ENCODE data around the gene MS4A7. TPM values are rescaled to one million over a fixed set of nuclear protein-coding genes. Genes with fewer than 3 reads are reported as not detected.
A peak's percentile ranks its signal among the peaks of the same experiment; 100 is the strongest.

MS4A7 gene
- total and polyA plus RNA-seq, 10 donors, result 41.8 to 652 (median 252) TPM

DNA sequence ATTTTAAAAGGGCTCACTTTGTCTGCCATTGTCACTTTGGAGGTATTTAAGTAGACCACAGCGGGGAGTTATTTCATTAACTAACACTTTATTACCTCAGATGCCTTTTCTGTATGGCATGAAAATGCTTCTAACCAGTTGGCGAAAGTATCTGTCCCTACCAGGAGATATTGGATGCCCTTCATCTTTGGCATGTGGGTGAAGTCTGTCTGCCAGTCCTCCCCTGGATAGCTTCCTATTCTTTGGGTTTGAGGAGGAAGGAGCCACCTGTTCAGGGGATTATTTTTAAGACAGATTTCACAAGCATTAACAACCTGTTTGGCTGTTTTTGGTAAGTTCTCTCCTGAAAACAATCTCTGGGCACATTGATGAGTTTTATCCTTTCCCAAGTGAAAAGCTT lies 34.2 kb upstream of the MS4A7 start:
- H3K36me3 ChIP-seq, result no peaks in the 10 kb centered on the region
- peaks cover 0 to 17% (median 5%) of the 10 kb centered on the region in 6 donors for H3K4me1 ChIP-seq
- H3K4me3 ChIP-seq, result no peak overlapping the region
- intact Hi-C loops (cut with DNase I; ENCODE audit: low total_unique reads), result no loop called here
- no peaks in the 10 kb centered on the region for H3K9me3 ChIP-seq
- WGBS, 5 donors, result 89 to 99% (median 96%) methylated on average over 2 of the region's 2 CpGs
- peaks cover 0 to 6% (median 0%) of the 10 kb centered on the region in 7 donors for H3K27me3 ChIP-seq (replicated peaks in 1 of 7)
- TF ChIP-seq POLR2AphosphoS5 (IDR thresholded peaks at IDR 0.05) (no peak), POLR2A (IDR thresholded peaks at IDR 0.05) (no peak)
- TF ChIP-seq, protein P1, sequence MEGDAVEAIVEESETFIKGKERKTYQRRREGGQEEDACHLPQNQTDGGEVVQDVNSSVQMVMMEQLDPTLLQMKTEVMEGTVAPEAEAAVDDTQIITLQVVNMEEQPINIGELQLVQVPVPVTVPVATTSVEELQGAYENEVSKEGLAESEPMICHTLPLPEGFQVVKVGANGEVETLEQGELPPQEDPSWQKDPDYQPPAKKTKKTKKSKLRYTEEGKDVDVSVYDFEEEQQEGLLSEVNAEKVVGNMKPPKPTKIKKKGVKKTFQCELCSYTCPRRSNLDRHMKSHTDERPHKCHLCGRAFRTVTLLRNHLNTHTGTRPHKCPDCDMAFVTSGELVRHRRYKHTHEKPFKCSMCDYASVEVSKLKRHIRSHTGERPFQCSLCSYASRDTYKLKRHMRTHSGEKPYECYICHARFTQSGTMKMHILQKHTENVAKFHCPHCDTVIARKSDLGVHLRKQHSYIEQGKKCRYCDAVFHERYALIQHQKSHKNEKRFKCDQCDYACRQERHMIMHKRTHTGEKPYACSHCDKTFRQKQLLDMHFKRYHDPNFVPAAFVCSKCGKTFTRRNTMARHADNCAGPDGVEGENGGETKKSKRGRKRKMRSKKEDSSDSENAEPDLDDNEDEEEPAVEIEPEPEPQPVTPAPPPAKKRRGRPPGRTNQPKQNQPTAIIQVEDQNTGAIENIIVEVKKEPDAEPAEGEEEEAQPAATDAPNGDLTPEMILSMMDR (IDR thresholded peaks at IDR 0.05 in 8 of 11, conservative IDR thresholded peaks at IDR 0.05 in 3 of 11), result no peak
- H3K27ac ChIP-seq, result no peak overlapping the region
- DNase-seq, result no peak

DNA sequence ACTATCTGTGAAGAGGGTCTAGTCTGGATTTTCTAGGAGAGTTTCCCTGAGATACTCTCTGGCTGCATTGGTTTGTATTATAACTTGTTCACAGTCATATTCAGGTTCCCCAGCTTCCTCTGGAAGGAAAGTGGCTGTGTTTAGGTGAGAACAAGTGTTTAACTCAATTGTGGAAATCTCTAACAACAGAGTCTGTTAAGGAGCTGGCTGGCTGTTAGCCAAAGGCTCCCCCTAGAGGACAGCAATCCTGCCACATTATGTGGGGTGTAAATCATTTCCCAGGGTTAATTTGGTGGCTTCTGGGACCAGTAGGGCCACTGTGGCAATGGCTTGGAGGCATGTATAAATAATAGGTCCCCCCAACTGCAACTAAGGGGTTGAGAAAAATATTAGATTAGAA lies 32.8 kb upstream of the MS4A7 start:
- peak; percentile 71 for DNase-seq

DNA sequence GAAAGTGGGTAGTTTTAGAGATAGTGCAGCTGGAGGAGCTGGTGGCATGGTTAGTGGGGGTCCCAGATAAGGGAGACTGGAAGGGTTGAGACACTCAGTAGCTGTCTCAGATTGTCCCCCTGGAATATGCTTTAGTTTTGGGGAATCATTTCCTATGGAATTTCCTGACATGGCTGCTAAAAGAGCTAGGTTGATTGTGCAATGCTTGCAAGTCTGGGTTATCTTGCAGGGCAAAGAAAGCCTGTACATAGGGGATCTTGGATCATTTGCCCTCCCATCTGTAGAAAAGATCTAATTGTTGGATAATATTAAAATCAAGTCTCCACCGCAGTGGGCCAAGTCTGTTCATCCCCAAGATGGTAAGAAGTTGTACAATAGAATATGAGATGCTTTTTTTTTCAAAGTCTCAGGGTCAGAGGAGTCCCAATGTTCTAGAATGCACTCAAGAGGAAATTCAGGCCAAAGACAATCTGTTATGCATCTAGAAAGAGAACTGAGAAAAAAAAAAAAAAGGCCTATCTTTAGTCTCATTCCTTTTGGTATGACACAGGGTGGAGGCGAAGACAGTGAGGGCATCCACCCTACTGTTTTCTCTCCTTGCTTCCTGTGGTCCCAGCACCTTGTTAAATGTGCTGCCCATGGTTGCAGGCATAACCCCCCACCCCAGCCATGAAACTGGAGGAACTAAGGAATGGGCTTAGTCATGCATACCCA lies 31.1 kb upstream of the MS4A7 start:
- Histone ChIP-seq H3K4me1 (peaks cover 0 to 17% (median 5%) of the 10 kb centered on the region in 6 donors), H3K36me3 (no peaks in the 10 kb centered on the region), H3K9me3 (no peaks in the 10 kb centered on the region), H3K27me3 (replicated peaks in 1 of 7) (peaks cover 0 to 5% (median 0%) of the 10 kb centered on the region in 7 donors), H3K27ac (peak overlapping the region in 3 of 8 donors; percentile 12 to 33 (median 17)), H3K4me3 (no peak overlapping the region)
- no peak for TF ChIP-seq POLR2A (IDR thresholded peaks at IDR 0.05)
- TF ChIP-seq POLR2AphosphoS5 (IDR thresholded peaks at IDR 0.05), result no peak
- TF ChIP-seq, protein P1 (IDR thresholded peaks at IDR 0.05 in 8 of 11, conservative IDR thresholded peaks at IDR 0.05 in 3 of 11), result no peak
- intact Hi-C loops (cut with DNase I; ENCODE audit: low total_unique reads), result no loop called here
- 59 to 86% (median 77%) methylated on average over 2 of the region's 2 CpGs for WGBS, 5 donors
- no peak for DNase-seq

More for the DNA sequence above, 32.8 kb upstream of the MS4A7 start:
- Histone ChIP-seq H3K27ac (no peak overlapping the region), H3K36me3 (no peaks in the 10 kb centered on the region), H3K27me3 (replicated peaks in 1 of 7) (peaks cover 0 to 6% (median 0%) of the 10 kb centered on the region in 7 donors), H3K4me3 (no peak overlapping the region), H3K4me1 (peaks cover 0 to 17% (median 5%) of the 10 kb centered on the region in 6 donors), H3K9me3 (no peaks in the 10 kb centered on the region)
- intact Hi-C loops (cut with DNase I; ENCODE audit: low total_unique reads), result no loop called here
- TF ChIP-seq POLR2A (IDR thresholded peaks at IDR 0.05) (no peak), POLR2AphosphoS5 (IDR thresholded peaks at IDR 0.05) (peak in 1 of 3 donors; percentile 27)
- TF ChIP-seq, protein P1 (IDR thresholded peaks at IDR 0.05 in 8 of 11, conservative IDR thresholded peaks at IDR 0.05 in 3 of 11), result peak in 7 of 11 experiments; percentile 23 to 61 (median 52)

DNA sequence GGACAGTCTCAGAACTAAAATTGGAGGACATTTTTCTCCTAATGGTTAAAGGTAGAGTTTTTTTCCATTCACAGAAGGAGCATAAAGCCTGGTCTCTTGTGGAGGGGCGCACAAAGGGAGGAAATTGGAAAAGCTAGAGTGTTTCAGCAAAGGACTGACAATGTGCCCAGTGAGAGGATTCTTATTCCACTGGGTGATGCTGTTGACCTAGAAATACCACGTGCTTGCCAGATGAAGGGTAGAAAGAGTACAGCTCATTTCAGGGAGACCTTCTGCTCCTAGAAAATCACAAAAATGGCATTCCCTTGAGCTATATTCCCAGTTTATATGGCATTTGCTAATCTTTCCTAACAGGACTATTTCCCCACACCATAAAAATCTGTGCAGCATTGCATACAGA lies 30.2 kb upstream of the MS4A7 start:
- TF ChIP-seq POLR2A (IDR thresholded peaks at IDR 0.05) (no peak), POLR2AphosphoS5 (IDR thresholded peaks at IDR 0.05) (no peak)
- TF ChIP-seq, protein P1 (IDR thresholded peaks at IDR 0.05 in 8 of 11, conservative IDR thresholded peaks at IDR 0.05 in 3 of 11), result peak in 4 of 11 experiments; percentile 10 to 16 (median 14)
- Histone ChIP-seq H3K27me3 (replicated peaks in 1 of 7) (no peaks in the 10 kb centered on the region), H3K27ac (peak overlapping the region in 2 of 8 donors; percentile 12 to 17), H3K4me1 (peaks cover 0 to 17% (median 5%) of the 10 kb centered on the region in 6 donors), H3K36me3 (no peaks in the 10 kb centered on the region), H3K9me3 (no peaks in the 10 kb centered on the region), H3K4me3 (no peak overlapping the region)
- no peak for DNase-seq
- intact Hi-C loops (cut with DNase I; ENCODE audit: low total_unique reads), result no loop called here
- 64 to 84% (median 73%) methylated on average over 2 of the region's 2 CpGs for WGBS, 5 donors

All from spleen (tissue), 11 donors.